Activated CD4-positive, alpha-beta T cell treated with anti-CD3 and anti-CD28 coated beads, Interleukin-10, Interleukin-2, amounts not matched to agents 100 ng/mL and 50 ng/mL, durations not matched to agents 16 hours and 8 hours (primary cell): ENCODE results near the gene IL17RA.
"Not testable (repeated sequence)": the region's sequence is repeated elsewhere in the genome, so short reads cannot be mapped to it uniquely, and the experiment has no call there.

Experiments used
- DNase-seq: peaks from one replicate; pipeline ENCODE4 v3.0.0-alpha.2; 2020

Gene IL17RA, protein sequence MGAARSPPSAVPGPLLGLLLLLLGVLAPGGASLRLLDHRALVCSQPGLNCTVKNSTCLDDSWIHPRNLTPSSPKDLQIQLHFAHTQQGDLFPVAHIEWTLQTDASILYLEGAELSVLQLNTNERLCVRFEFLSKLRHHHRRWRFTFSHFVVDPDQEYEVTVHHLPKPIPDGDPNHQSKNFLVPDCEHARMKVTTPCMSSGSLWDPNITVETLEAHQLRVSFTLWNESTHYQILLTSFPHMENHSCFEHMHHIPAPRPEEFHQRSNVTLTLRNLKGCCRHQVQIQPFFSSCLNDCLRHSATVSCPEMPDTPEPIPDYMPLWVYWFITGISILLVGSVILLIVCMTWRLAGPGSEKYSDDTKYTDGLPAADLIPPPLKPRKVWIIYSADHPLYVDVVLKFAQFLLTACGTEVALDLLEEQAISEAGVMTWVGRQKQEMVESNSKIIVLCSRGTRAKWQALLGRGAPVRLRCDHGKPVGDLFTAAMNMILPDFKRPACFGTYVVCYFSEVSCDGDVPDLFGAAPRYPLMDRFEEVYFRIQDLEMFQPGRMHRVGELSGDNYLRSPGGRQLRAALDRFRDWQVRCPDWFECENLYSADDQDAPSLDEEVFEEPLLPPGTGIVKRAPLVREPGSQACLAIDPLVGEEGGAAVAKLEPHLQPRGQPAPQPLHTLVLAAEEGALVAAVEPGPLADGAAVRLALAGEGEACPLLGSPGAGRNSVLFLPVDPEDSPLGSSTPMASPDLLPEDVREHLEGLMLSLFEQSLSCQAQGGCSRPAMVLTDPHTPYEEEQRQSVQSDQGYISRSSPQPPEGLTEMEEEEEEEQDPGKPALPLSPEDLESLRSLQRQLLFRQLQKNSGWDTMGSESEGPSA

DNA sequence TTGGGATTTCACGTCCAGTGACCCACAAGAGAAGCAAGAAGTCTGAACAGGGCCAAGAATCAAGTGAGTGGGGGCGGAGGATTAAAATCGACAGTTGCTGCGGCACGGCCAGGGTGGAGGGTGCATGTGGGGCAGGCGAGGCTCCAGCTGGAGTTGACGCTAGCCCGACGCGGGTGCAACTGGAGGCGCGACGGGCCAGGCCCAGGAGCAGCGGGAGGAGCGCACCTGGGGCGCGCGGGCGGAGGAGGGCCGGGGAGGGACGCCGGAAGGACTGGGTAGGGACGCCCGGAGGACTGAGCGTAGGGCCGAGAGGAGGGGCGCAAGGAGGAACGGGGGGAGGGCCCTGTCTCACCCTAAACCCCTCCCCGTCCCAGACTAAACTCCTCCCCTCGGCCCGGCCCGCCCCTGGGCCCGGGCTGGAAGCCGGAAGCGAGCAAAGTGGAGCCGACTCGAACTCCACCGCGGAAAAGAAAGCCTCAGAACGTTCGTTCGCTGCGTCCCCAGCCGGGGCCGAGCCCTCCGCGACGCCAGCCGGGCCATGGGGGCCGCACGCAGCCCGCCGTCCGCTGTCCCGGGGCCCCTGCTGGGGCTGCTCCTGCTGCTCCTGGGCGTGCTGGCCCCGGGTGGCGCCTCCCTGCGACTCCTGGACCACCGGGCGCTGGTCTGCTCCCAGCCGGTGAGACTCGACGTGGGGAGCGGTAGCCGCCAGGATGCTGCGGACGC, at the start of gene IL17RA:
Gene IL17RA, plus strand, starts transcription at position 447 of the 723 bp plus-strand sequence. Its CDS starts 92 bp downstream, at position 539.
- peak; percentile 95 for DNase-seq

DNA sequence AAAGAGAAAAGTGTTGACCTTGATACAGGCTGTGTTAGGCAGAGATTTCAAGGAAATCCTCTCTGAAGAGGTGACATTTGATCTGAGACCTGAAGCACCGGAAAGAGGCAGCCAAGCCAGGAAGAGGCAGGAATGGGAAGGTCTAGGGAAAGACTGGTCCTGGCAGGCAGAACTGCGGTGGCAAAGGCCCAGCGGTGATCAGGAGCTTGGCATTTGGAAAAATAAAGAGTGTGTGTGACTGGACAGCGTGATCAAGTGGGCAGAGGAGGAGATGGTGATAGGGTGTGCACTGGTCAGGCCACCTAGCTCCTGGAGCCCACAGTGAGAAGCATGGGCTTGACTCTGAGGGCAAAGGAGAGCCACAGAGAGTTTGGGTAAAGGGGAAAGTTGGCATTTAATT, 49.6 kb upstream of the IL17RA start:
- no peak for DNase-seq

DNA sequence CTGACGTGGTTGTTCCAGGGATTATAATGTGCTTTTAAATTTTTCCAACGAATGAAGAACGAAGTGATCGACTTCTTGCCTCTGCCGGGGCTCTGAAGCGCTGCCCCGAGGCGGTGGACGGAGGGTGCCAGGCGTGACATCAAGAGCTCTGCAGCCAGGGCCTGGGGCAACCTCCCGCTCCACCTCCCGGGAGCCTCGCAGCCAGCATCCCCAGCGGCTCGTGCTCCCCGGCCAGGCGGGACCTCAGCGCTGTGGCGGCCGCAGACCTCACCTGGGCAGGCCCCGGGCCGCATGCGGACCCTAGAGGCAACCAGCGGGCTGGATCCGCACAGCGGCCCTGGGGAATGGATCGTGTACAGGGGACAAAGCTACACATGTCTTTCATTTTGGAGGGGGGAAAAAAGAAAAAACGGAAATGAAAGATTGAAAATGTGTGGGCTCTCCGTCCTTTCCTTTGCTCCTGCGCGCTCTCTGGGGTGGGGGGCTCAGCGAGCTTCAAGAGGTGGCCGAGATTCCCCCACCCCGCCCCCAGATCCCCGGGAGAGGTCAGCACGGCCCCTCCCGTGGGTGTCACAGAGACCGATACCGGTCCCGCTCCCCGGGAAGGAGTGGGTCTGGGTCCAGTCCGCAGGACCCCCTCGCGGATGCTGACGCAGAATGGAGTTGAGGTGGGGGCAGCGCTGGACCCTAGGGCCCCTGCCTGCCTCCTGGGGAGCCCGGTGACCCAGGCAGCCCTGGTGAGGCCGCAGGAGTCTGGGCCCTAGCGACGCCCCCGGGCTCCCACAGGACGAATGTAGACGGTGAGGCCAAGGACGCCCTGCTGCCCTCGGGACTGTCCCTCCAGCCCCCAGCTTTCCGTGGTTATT, 48.6 kb upstream of the IL17RA start:
- not testable (repeated sequence) for DNase-seq

DNA sequence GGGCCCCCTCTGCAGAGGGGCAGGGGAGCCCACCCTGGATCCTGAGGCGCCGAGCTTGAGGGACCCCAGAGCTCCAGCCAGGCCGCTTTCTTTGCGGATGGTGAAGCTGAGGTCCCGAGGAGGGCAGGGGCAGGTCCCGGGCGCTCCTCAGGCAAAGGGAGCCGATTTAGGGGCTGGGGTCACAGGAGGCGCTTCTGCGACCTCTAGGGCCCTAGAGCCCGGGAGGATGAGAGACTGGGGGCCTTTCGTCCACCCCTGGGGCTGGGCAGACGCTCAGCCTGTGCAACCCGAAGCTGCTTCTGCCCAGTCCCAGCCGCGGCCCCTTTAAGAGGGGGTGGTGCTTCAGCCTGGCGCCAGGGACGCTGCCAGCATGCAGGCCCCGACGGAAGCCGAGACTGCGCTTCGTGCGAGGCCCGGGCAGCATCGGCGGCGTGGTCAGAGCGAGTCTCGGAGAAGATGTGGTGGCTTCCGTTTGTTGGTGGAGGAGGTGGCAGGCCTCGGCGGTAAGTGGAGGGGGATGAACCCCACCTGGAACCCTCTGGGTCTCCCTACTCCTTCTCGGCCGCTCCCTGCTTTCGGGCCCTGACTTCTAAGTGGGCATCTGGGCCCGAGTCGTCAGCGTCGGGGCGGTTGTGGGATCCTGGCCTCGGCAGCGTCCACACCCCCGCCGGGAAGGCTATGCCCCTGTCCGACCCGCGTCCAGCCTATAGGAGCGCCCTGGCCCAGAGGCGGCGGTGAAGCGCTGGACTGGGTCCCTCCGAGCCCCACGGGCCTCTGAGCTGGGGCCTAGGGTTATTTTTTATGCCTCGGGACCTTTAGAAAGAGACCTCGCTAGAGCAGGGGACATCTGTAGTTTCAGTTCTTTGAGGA, 47.7 kb upstream of the IL17RA start:
- DNase-seq = not testable (repeated sequence)

DNA sequence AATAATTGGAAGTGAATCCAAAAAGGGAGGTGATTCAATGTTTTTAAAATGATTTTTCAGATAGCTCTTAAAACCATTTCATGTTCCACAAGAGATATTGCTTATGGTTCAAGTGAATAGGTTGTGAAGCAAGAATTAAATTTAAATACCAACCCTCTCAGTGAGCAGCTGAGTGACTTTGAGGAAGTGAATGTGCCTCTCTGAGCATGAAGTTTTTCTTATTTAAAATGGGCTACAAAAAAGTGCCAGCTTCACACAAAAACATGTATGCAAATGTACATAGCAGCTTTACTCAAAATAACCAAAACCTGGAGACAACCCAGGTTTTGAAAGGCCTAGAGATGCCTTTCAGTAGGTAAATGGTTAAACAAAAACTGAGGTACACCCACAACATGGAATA, 41.3 kb upstream of the IL17RA start:
- no peak for DNase-seq

DNA sequence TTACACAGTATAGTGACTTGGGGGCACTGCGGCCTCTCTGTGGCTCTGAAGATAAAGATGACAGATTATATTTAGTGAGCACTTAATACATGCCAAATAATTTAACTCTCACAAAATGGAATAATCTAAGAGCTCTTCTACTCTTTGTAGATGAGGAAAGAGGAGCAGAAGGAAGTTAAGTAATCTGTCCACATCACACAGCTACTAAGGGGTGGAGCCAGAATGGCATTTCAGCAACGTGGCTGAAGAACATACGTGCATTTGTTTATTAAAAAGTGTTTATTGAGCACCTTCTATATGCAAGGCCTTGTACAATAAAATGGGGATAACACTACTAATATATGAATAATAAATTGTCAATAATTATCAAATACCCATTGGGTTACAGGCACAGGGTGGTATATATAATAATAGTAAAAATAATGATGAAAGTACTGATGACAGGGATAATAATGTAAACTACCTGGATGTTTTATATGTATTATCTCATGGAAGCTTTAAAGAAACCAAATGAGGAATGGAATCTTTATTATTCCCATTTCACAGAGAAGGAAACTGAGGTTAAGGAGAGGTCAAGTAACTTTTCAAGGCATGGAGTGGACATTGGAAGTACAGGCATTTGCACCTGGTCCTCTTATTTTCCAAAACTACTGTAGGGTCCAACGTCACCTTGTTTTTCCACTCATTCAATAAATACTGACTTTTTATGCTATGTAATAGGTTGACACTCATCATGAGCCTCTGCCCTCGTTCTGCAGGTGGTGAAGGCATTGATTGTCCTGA, 38.0 kb upstream of the IL17RA start:
- no peak for DNase-seq

DNA sequence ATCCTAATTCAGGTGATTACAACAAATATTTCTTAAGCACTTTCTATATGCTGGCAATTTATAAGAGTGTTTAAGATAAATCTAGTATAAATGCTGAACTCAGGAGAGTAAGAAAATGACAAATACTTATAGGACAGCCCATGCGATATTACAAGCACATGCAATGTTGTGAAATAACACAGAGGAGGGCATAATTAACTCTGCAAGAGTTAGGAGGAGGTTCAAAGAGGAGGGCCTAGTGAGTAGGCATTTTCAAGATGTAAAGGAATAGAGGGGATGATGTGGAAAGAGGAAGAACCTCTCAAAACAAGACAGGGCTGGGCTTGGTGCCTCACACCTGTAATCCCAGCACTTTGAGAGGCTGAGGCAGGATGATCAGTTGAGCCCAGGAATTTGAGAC, 37.1 kb upstream of the IL17RA start:
- DNase-seq = no peak

DNA sequence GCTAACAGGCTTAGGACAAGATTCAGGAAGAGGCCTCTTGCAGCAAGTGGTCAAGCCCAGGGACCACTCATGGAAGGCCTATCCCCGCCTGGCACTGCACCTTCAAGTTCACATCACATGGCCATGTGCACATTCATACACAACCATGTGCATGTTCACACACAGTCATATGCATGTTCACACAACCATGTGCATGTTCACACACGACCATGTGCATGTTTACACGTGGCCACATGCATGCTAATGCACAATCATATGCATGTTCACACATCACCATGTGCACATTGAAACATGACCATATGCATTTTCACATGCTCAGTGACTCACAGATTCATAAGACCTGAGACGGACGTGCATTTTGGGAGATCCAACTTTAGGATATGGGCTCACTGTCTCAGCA, 28.7 kb upstream of the IL17RA start:
- DNase-seq = no peak

DNA sequence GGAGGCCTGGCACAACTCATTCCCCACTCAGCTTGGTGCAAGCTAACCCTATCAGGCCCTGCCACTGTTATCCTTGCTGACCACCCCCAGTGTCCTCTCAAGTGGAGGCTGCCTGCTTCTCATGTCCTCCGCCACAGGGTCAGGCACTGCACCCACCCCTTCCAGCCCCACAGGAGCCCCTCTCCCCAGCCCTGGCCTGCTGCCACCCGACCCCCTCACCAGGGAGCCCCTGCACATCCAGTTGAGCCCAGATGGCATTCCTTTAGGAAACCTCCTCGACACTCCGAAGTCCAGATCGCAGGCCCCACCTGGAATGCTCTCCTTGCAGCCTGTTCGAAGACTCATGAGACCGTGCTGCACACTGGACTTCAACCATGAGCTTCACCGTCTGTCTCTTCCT, 28.0 kb upstream of the IL17RA start:
- DNase-seq = no peak

DNA sequence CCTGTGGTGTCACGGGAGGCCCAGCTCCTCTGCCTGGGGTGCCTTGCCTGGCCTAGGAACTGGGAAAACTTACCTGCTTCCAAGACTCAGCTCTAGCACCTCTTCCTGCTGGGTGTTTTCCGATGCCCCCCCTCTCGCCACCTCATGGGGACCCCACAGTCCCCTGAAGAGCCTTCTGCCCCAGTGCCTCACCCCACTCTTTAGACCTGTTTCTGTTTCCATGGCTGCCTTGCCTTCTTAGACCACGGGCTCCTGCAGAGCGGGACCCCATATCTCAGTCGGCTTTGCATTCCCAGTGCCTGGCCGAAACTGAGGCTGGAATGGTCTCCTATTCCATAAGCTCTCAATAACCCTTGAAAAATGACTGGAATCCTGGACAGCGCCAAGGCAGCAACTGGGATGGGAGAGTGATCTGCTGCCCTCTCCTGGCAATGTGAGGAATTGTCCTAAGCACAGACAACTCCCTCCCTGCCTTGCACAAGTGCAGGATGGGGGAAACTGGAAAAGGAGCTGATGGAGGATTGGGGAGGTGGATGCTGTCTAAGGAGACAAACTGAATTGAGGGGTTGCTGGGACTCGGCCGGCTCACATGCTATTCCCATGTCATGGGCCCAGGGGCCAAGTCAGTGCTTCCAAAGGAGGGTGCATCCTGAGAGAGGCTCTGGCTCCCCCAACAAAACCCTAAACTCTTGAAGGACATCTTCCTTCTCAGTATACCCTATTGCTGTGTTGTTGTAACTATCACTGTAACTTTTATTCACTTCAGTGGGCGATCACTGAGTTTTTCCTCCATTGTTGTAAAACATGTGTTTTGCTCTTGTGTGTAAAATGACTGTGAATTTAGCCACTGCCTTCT, 26.6 kb upstream of the IL17RA start:
- peak; percentile 52 for DNase-seq

DNA sequence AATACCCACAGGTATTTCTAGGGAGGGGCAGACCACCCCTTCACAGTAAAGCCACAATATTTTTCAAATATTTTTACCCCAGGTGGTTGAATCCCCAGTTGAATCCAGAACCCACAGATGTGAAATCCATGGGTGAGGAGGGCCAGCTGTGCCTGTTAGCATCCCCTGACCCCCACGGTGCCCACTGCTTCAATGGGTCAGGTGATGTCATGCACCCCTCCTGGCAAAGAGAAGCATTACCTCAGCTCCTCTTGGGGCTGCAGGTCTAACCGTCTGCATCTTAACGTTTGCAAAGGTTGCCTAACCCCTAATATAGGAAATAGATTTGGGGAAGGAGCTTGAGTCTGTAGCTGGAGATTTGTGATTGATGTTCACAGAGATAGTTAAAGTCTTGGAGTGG, 24.7 kb upstream of the IL17RA start:
- no peak for DNase-seq

DNA sequence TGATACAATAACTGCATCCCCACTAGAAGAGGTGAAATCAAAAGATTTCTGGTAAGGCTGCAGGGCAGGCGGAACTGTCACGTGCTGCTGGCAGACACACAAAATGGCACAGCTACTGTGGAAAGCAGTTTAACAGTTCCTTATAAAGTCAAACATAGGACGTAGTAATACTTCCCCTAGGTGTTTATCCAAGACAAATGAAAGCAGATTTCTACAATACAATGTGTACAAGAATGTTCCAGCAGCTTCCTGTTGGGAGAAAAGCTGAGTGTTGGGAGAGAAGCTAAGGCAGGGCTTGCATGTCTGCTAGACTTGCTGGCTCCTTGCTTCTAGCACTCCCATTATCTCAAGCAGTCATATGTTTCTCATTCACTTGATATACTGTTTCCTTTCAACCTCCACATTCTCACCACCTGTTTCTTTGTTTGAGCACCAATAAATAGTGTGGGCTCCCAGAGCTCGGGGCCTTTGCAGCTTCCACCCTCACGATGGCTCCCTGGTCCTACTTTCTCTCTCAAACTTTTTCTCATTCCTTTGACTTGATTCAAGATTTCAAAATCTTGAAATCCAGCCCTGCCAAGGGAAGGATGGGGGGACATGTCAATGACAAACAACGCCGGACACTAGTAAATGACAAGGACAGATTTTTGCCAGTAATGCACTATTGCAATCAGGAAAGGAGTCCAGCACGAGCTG, 21.2 kb upstream of the IL17RA start:
- no peak for DNase-seq

DNA sequence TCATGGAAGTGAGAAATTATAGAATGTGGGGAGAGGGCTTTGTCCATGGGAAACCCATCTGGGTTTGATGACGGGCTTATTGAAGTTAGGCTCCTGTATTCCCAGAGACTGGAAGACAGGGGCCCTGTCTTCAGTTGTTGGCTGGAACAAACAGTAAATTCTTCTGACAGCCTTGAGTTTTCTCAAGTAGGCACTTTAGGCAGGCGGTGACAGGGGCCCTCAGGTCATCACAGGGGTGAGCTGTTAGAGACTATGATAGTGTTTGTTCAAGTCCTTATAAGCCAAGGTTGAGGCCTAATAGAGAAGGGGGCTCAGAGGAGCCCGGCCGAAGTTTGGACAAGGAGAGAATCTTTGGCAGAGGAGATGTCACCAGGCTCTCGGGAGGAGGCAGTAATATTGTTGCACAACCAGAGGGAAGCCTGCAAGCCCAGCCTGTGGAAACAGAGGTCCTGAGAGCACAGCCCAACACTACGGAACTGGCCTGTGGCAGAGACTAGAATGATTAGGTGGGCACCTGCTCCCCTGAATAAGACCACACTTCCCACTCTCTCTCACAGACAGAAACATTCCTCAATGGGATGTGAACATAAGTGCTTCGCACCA, 20.2 kb upstream of the IL17RA start:
- DNase-seq = no peak

DNA sequence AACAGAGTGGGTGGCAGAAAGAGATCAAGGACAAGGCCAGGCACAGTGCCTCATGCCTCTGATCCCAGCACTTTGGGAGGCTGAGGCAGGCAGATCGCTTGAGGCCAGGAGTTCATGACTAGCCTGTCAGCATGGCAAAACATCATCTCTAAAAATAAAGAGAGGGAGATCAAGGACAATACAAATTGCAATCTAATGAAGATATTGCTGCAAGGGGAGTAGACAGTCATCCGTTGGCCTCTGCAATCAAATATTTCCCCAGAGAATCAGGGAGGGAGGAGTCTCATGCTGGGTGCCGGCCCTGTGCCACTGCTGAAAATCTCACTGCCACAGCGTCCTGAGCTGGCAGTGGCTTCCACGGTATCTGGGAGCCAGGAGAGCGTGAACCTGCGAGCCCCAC, 19.4 kb upstream of the IL17RA start:
- DNase-seq = no peak

DNA sequence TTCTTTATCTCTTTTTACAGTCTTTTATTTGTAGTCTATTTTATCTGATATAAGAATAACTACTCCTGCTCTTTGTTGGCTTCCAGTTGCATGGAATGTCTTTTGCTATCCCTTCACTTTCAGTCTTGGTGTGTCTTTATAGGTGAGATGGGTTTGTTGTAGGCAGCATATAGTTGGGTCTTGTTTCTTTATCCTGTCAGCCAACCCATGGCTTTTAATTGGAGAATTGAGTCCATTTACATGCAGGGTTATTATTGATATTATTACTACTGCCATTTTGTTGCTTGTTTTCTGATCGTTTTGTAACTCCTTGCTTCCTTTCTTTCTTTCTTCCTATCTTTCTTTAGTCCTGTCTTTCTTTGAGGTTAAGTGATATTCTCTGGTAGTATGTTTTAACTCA, 11.9 kb upstream of the IL17RA start:
- DNase-seq = no peak

DNA sequence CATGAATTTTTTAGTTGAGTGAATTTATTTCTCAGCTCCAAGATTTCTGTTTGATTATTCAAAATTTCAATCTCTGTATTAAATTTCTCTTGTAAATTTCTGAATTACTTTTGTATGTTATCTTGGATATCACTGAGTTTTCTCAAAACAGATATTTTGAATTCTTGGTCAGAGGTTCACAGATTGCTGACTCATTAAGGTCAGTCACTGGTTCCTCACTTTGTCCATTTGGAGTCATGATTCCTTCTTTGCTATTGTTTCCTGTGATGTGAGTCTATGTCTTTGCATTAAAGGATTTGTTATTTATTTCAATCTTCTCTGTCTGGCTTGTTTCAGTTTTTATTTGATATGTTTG, 10.2 kb upstream of the IL17RA start:
- DNase-seq = no peak

DNA sequence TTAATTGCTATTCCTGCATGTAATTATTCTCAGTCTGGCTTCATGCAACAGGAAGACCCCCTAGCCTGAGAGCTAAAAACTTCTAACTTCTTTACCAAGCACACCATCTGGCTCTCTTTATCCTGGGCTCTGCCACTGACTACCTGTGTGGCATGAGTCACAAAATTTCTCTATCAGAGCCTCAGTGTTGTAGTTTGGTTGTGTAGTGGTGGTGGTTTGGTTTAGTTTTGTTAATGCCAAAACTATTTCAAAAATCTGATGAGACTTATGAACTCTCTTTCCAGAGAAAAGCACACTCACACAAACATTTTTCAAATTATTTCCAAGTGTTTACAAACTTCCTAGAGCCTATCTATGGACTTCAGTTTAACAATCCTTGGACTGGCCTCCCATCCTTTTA, 7.5 kb upstream of the IL17RA start:
- DNase-seq = no peak

DNA sequence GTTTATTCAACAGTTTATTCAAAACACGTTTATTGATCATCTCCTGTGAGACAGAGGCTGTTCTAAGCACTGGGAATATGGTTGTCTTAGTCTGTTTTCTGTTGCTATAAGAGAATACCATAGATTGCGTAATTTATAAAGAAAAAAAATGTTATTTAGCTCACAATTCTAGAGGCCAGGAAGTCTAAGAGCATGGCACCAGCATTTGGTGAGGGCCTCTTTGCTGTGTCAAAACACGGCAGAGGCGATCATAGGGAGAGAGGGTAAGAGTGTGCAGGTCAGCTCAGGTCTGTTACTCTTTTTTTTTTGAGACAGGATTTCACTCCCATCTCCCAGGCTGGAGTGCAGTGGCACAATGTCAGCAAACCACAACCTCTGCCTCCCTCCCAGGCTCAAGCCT, 5.2 kb upstream of the IL17RA start:
- DNase-seq = no peak

DNA sequence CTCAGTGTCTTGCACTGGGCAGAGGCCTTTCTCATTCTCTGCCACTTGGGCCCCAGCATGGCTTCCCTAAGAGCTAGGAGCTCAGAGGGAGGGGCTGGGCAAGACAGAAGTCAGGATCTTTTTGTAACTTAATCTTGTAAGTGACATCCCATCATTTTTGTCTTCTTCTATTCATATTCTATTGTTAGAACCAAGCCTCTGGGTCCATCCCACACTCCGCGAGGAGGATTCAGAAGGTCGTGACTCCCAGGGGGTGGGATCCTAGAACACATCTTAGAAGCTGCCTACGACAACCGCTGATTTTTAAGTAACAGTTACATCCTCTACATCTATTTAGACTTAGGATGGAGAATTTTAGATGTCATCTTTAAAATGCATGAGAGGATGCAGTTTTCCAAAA, 1.5 kb upstream of the IL17RA start:
- no peak for DNase-seq
